CD4-positive, alpha-beta T cell (primary cell): ENCODE data around the gene CYP11A1. TPM values are rescaled to one million over a fixed set of nuclear protein-coding genes. Genes with fewer than 3 reads are reported as not detected.
A peak's percentile ranks its signal among the peaks of the same experiment; 100 is the strongest.

Experiments
- ATAC-seq: fragments of 200-7000 bp; cut with Tn5 transposase; one replicate; pipeline ENCODE4 v1.10.0; 2022; ENCODE audit warnings: mild to moderate bottlenecking; ENCODE audit not compliant: poor library complexity
- CTCF ChIA-PET: fragments of 350-600 bp; sonication (Branson Sonifier 250); formaldehyde crosslinking; loops from one replicate; lab custom pipeline; 2021; ENCODE audit warnings: antibody characterized with exemption, inconsistent platforms; lab: Charles Lee
- POLR2A ChIA-PET: fragments of 350-600 bp; sonication (Branson Sonifier 250); formaldehyde crosslinking; loops from one replicate; lab custom pipeline; 2021; ENCODE audit warnings: antibody characterized with exemption, inconsistent platforms; lab: Charles Lee
- DNase-seq, 14 experiments: peaks; one replicate each; pipeline ENCODE4 v3.0.0-alpha.2; 2013 to 2020; ENCODE audit warnings: mixed read lengths in 2 of 14
- H3K27ac ChIP-seq, 2 donors: one replicate each; pipeline versions ENCODE4 v1.5.1 to v1.7.0; 2013; ENCODE audit warnings: low read length in 2 of 2, low read depth in 1 of 2, mild to moderate bottlenecking in 1 of 2
- H3K27me3 ChIP-seq, 2 experiments: 1 replicate in 1 of 2; 2 replicates in 1 of 2; pipeline versions ENCODE4 v1.6.1 to v1.7.0; 2013; ENCODE audit warnings: low read length in 2 of 2, control low read depth in 1 of 2, mild to moderate bottlenecking in 1 of 2, moderate library complexity in 1 of 2; ENCODE audit not compliant: insufficient read depth in 2 of 2, control insufficient read depth in 1 of 2
- H3K36me3 ChIP-seq: one replicate; pipeline ENCODE4 v1.6.1; 2013; ENCODE audit warnings: low read length, control low read depth; ENCODE audit not compliant: insufficient read depth
- H3K4me1 ChIP-seq: one replicate; pipeline ENCODE4 v1.6.1; 2013; ENCODE audit warnings: low read length, control low read depth; ENCODE audit not compliant: insufficient read depth
- H3K4me3 ChIP-seq: one replicate; pipeline ENCODE4 v1.5.1; 2013; ENCODE audit warnings: mild to moderate bottlenecking, low read length, moderate library complexity
- H3K9me3 ChIP-seq, 2 experiments: 1 replicate in 1 of 2; 2 replicates in 1 of 2; pipeline versions ENCODE4 v1.6.1 to v1.7.0; 2013; ENCODE audit warnings: low read length in 2 of 2, mild to moderate bottlenecking in 2 of 2, control low read depth in 1 of 2, moderate library complexity in 1 of 2; ENCODE audit not compliant: control insufficient read depth in 1 of 2, insufficient read depth in 1 of 2
- H3K27ac Mint-ChIP-seq: one replicate; pipeline ENCODE4 v1.8.0; 2020; ENCODE audit warnings: mixed read lengths
- H3K27me3 Mint-ChIP-seq: one replicate; pipeline ENCODE4 v1.8.0; 2021; ENCODE audit warnings: mixed read lengths
- H3K36me3 Mint-ChIP-seq: one replicate; pipeline ENCODE4 v1.8.0; 2021; ENCODE audit warnings: low read depth, mixed read lengths
- H3K4me1 Mint-ChIP-seq: one replicate; pipeline ENCODE4 v1.8.0; 2021; ENCODE audit warnings: low read depth, mixed read lengths
- H3K4me3 Mint-ChIP-seq: one replicate; pipeline ENCODE4 v1.8.0; 2020; ENCODE audit warnings: mild to moderate bottlenecking, mixed read lengths
- H3K9me3 Mint-ChIP-seq: one replicate; pipeline ENCODE4 v1.8.0; 2020; ENCODE audit warnings: mixed read lengths
- intact Hi-C, 2 experiments: fragments of 100-400 bp; cut with DNase I in 1 of 2; cut with micrococcal nuclease in 1 of 2; formaldehyde crosslinking; loops; one replicate each; pipeline versions ENCODE4 v1.15.1 to v1.9.0; 2023 to 2025; cut with DNase I, micrococcal nuclease
- total RNA-seq, 174 experiments: library from RNA in 2 of 174; stranded (reverse) in 2 of 174; gene quantifications; one replicate each; pipeline ENCODE4 v1.2.3 and lab custom pipeline; 2021 to 2026
- TF ChIP-seq, protein P1 (sequence below): fragments of 200-600 bp; IDR thresholded peaks from one replicate; pipeline ENCODE4 v1.8.0; 2022; ENCODE audit warnings: antibody characterized with exemption, mild to moderate bottlenecking

The CYP11A1 gene
- total RNA-seq, 2 experiments from 2014 or later = not detected

DNA sequence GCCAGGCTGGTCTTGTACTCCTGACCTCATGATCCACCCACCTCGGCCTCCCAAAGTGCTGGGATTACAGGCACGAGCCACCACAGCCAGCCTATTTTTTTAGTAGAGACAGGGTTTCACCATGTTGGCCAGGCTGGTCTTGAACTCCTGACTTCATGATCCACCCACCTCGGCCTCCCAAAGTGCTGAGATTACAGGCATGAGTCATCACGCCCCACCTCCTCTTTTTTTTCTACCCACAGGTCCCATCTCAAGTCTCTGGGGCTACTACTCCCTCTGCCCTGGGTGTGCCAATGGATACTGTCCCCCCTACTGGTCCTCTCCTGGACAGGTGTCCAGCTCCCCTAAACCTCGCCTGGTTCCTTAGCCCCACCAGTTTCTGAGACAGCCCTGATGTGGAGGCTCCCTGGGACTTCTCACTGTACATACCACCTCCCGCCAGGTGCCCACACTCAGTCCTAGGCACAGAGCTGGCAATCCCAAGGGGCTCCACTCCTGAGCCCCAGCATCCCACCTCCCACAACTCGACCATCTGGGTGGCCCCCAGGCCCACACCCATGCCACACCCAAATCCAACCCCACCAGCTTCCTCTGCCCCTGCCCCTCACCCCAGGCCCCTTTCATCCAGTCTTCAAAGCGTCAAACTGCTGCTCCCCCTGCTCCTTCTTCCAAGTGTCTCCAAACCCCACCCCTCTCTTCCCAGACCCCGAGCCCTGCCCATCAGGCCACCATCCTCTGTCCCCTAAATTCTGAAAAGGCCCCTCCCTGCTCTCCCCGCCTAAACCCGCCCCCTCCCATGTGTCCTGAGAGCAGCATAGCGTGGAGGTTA is 13.1 kb upstream of the CYP11A1 start:
- H3K27ac ChIP-seq = no peak overlapping the region
- no peak overlapping the region for H3K27ac Mint-ChIP-seq
- H3K9me3 Mint-ChIP-seq = no peaks in the 10 kb centered on the region
- no peaks in the 10 kb centered on the region for H3K27me3 Mint-ChIP-seq
- POLR2A ChIA-PET = no interaction called here
- no peak for ATAC-seq
- H3K4me1 Mint-ChIP-seq = peaks cover 19% of the 10 kb centered on the region
- H3K4me3 ChIP-seq = no peak overlapping the region
- H3K27me3 ChIP-seq = no peaks in the 10 kb centered on the region
- DNase-seq = no peak
- TF ChIP-seq, protein P1, sequence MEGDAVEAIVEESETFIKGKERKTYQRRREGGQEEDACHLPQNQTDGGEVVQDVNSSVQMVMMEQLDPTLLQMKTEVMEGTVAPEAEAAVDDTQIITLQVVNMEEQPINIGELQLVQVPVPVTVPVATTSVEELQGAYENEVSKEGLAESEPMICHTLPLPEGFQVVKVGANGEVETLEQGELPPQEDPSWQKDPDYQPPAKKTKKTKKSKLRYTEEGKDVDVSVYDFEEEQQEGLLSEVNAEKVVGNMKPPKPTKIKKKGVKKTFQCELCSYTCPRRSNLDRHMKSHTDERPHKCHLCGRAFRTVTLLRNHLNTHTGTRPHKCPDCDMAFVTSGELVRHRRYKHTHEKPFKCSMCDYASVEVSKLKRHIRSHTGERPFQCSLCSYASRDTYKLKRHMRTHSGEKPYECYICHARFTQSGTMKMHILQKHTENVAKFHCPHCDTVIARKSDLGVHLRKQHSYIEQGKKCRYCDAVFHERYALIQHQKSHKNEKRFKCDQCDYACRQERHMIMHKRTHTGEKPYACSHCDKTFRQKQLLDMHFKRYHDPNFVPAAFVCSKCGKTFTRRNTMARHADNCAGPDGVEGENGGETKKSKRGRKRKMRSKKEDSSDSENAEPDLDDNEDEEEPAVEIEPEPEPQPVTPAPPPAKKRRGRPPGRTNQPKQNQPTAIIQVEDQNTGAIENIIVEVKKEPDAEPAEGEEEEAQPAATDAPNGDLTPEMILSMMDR = no peak
- H3K36me3 ChIP-seq = no peaks in the 10 kb centered on the region
- H3K9me3 ChIP-seq = no peaks in the 10 kb centered on the region
- peaks cover 40% of the 10 kb centered on the region for H3K4me1 ChIP-seq
- no peak overlapping the region for H3K4me3 Mint-ChIP-seq
- CTCF ChIA-PET = no interaction called here
- intact Hi-C loops = loop anchor here in 1 of 2 experiments (5.0 kb wide), 1 partner anchor 567 kb away; no protein-coding TSS in a partner anchor
- no peaks in the 10 kb centered on the region for H3K36me3 Mint-ChIP-seq

DNA sequence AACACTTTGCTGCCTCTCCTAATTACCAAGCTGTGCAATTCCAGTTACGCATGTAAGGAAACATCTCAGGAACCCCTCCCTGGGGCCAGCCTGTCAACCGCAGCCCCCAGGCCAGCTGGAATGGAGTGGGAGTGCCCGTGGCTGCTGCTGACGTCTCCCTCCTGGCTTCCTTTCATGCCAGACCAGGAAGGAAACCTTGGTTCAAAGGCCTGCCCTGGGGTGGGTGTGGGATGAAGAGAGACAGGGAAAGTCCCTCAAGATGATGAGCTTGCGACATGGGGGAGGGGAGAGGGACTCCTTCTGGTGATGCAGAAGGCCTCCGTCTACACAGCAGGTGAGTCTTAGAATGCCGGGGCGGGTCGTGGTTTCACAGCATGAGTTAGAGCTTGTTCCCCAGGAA is 11.4 kb upstream of the CYP11A1 start:
- H3K27me3 ChIP-seq = no peaks in the 10 kb centered on the region
- POLR2A ChIA-PET = interaction anchor here (1.0 to 1.7 kb wide), 2 partner anchors 61 to 82 kb away, joined by 3 to 4 read pairs; partner anchors contain the start of gene UBL7
- Mint-ChIP-seq H3K4me1 (peaks cover 17% of the 10 kb centered on the region), H3K9me3 (no peaks in the 10 kb centered on the region), H3K27ac (peak overlapping the region; percentile 42), H3K4me3 (no peak overlapping the region), H3K27me3 (no peaks in the 10 kb centered on the region), H3K36me3 (no peaks in the 10 kb centered on the region)
- peak in 4 of 14 experiments; percentile 19 to 76 (median 47) for DNase-seq
- no peaks in the 10 kb centered on the region for H3K9me3 ChIP-seq
- intact Hi-C loops = loop anchor here in 1 of 2 experiments (10.0 kb wide), 1 partner anchor 576 kb away; the partner anchor contains the start of gene RPP25
- TF ChIP-seq, protein P1 = no peak
- no peaks in the 10 kb centered on the region for H3K36me3 ChIP-seq
- H3K4me3 ChIP-seq = no peak overlapping the region
- H3K27ac ChIP-seq = no peak overlapping the region
- CTCF ChIA-PET = no interaction called here
- peaks cover 39% of the 10 kb centered on the region for H3K4me1 ChIP-seq
- ATAC-seq = no peak

DNA sequence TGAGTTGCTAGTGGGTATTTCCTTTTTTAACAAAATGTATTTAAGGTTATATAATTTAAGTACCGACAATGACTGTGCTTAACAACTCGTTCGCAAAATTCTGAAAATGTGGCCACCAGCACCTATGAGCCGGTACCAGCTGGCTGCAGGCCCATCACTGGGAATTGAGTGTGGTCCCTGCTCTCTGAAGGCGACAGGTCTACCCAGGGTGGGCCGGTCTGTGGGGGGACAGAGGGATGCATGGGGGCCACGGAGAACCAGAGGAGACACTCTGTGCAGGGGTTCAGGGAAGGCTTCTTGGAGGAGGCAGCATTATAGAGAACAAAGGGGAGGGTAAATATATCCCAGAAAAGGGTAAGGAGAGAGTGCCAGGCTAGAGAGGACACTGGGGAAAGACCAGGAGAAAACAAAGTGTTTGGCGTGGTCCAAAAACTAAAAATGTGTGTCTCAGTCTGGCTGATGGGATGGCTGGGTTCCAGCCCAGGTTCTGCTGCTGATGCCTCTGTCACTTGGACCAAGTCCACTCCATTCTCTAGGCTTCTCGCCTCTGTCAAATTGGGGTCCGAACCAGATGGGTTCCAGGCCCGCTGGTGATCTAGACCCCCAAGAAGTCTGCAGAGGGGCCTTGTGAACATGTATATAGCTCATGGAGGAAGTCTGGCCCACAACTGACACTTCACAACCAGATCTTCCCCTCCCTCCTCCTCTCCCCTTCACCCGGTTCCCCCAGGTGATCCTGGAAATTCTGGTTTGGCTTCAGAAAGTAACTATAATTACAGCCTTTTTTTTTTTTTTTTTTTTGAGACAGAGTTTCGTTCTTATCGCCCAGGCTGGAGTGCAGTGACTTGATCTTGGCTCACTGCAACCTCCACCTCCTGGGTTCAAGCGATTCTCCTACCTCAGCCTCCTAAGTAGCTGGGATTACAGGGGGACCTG is 10.7 kb upstream of the CYP11A1 start:
- ChIA-PET POLR2A (interaction anchor here (1.0 to 1.7 kb wide), 2 partner anchors 61 to 83 kb away, joined by 3 to 4 read pairs; partner anchors contain the start of gene UBL7), CTCF (interaction anchor here (0.7 kb wide), 2 partner anchors 10 to 83 kb away, joined by 3 read pairs; no protein-coding TSS in a partner anchor)
- Mint-ChIP-seq H3K36me3 (no peaks in the 10 kb centered on the region), H3K9me3 (no peaks in the 10 kb centered on the region), H3K27ac (peak overlapping the region; percentile 42), H3K4me1 (peaks cover 12% of the 10 kb centered on the region), H3K27me3 (no peaks in the 10 kb centered on the region), H3K4me3 (no peak overlapping the region)
- H3K4me3 ChIP-seq = no peak overlapping the region
- ATAC-seq = no peak
- peaks cover 38% of the 10 kb centered on the region for H3K4me1 ChIP-seq
- H3K27ac ChIP-seq = no peak overlapping the region
- TF ChIP-seq, protein P1 = no peak
- peak in 1 of 14 experiments; percentile 29 for DNase-seq
- no peaks in the 10 kb centered on the region for H3K27me3 ChIP-seq
- intact Hi-C loops = loop anchor here in 1 of 2 experiments (10.0 kb wide), 1 partner anchor 577 kb away; the partner anchor contains the start of gene RPP25
- no peaks in the 10 kb centered on the region for H3K9me3 ChIP-seq
- no peaks in the 10 kb centered on the region for H3K36me3 ChIP-seq
